ENCODE results near the gene NDOR1.

The NDOR1 gene

GRCh38 chr9:137218212-137218753 lies 12.8 kb downstream of the NDOR1 start:
- no peak for TF ChIP-seq CTCF (IDR thresholded peaks at IDR 0.05)

GRCh38 chr9:137218754-137219271 lies 13.3 kb downstream of the NDOR1 start:
- no peak for TF ChIP-seq CTCF (IDR thresholded peaks at IDR 0.05)

DNA sequence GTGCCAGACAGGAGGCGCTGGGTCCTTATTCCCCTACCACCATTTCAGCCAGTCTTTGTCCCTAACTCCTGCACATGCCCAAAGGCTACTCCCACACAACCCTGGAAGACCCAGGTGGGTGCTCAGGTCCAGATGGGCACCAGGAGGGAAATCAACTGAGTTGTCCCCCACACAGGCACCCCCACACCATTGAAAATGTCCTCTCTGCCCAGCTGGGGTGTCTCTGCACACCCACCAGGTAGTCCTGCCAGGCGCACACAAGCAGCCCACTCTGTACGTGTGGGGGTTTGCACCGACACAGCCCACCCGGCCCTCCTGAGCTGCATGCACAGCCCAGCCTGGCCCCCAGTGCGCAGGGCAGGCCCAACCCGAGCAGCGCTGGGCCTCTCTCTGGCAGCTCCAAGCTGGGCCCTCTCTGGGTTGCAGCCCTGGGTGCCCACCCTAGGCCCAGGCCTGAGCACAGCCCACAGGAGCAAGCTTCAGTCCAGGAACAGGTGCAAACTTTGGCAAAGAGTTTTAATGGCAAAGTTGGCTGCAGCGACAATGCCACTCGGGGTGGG lies 14.3 kb downstream of the NDOR1 start:
- TF ChIP-seq CTCF (IDR thresholded peaks at IDR 0.05) = no peak

DNA sequence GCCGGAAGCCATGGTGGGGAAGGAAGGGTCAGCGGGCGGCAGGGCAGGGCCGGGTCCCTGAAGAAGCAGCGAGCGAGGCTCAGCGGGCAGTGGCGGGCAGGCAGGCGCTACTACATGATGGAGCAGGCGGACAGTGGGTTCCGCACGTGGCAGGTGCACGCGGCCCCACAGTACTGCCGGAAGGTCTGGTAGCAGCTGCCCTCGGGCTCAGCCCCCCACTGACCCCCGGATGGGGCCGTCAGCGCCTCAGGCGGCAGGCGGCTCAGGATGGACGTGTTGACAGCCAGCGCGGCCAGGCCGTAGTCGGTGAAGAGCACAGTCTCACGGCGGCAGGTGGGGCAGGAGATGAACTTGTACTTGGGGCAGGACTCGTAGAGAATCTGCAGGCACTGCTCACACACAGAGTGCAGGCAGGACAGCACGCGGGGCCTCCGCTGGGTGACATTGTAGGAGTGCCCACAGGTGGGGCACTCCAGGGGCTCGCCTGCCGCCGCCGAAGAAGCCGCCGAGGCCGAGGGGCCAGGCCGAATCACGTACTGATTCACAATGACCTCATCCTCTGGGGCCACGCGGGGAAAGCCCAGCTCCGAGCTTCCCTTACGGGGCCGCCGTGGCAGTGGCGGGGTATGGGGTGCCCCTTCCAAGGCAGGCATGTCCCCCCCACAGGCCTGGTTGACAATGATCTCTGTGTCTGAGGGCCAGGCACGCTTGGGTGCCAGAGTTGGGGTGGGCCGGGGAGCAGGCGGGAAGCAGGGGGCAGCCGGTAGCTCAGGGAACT lies 15.0 kb downstream of the NDOR1 start:
- TF ChIP-seq CTCF (IDR thresholded peaks at IDR 0.05) = no peak

GRCh38 chr9:137221095-137221505 lies 15.6 kb downstream of the NDOR1 start:
- no peak for TF ChIP-seq CTCF (IDR thresholded peaks at IDR 0.05)

GRCh38 chr9:137221506-137222111 lies 16.1 kb downstream of the NDOR1 start:
- no peak for TF ChIP-seq CTCF (IDR thresholded peaks at IDR 0.05)

GRCh38 chr9:137222190-137223077 lies 16.9 kb downstream of the NDOR1 start, which contains the start of gene RNF208:
RNF208 (minus strand) TSS chr9:137222240; CDS start chr9:137221212, 1,028 bp downstream.
- TF ChIP-seq CTCF (IDR thresholded peaks at IDR 0.05) = no peak

Data from LNCAP (cell line).